H1 (cell line): ENCODE results near the gene BPIFB4. TPM values are rescaled to one million over a fixed set of nuclear protein-coding genes. Genes with fewer than 3 reads are reported as not detected.

Experiments used
- CBX5 ChIP-seq: fragments of 300-800, 300-1000 bp; sonication (generic); IDR thresholded peaks from 2 replicates; pipeline ENCODE4 v1.7.1; 2016; ENCODE audit warnings: antibody characterized with exemption, low read length, low read depth
- CEBPB ChIP-seq: IDR thresholded peaks from 2 replicates; pipeline ENCODE4 v1.6.1; 2012; ENCODE audit warnings: low read depth, low read length
- CHD7 ChIP-seq: fragments of 300-600 bp; sonication (generic); IDR thresholded peaks from 2 replicates; pipeline ENCODE4 v1.7.1; 2012; ENCODE audit warnings: low read length, moderate library complexity, mild to moderate bottlenecking, inconsistent platforms; ENCODE audit not compliant: insufficient replicate concordance
- POLR2AphosphoS5 ChIP-seq: IDR thresholded peaks from 2 replicates; pipeline ENCODE4 v1.6.1; 2011; ENCODE audit warnings: low read depth, low read length
- RBBP5 ChIP-seq: IDR thresholded peaks from 2 replicates; pipeline ENCODE4 v1.7.1; 2012; ENCODE audit warnings: low read depth, mild to moderate bottlenecking, inconsistent platforms, low read length, moderate library complexity, borderline replicate concordance
- SIX5 ChIP-seq: IDR thresholded peaks from 2 replicates; pipeline ENCODE4 v1.6.1; 2011; ENCODE audit warnings: mild to moderate bottlenecking, low read depth, low read length
- TEAD4 ChIP-seq: IDR thresholded peaks from 2 replicates; pipeline ENCODE4 v1.6.1; 2012; ENCODE audit warnings: low read depth, low read length, inconsistent platforms, mixed read lengths
- polyA plus RNA-seq, 7 experiments: library from polyadenylated mRNA; depleted of rRNA in 3 of 7; stranded (reverse) in 5 of 7; unstranded in 2 of 7; fragments of >200 nt in 5 of 7; fragments of 200-250 nt in 2 of 7; gene quantifications; 1 replicate in 5 of 7; 2 replicates in 1 of 7; 4 replicates in 1 of 7; pipeline versions ENCODE4 v1.2.1 to v1.2.3, GENCODE V29; 2011 to 2013; ENCODE audit warnings: missing spikeins in 2 of 7, mixed read lengths in 2 of 7
- total RNA-seq: library from RNA; stranded (reverse); fragmentation: NEBNext Ultra II Directional; extraction: Animal tissue kit (Norgen Biotek cat#: 25700); gene quantifications from 2 replicates; pipeline ENCODE4 v1.2.1, GENCODE V29; 2021

BPIFB4 gene
- total and polyA plus RNA-seq, 2 of the 8 experiments (the other 6 are each of a cell fraction or from before 2014, with no cell fraction given): not detected

GRCh38 chr20:33030569-33030968, 48.9 kb upstream of the BPIFB4 start (continued):
- TF ChIP-seq CHD7 (no peak), TEAD4 (no peak), SIX5 (no peak), CEBPB (no peak), RBBP5 (no peak), POLR2AphosphoS5 (no peak), CBX5 (no peak)
